GM23338 (cell line): Measurements from ENCODE around the gene CTAGE1. TPM values are rescaled to one million over a fixed set of nuclear protein-coding genes. Genes with fewer than 3 reads are reported as not detected.

Experiments used
- ATAC-seq: fragments of 200-7000 bp; cut with Tn5 transposase; 3 replicates; pipeline ENCODE4 v1.9.1; 2020
- DNase-seq: peaks from one replicate; pipeline ENCODE4 v3.0.0-alpha.2; 2015; ENCODE audit warnings: low spot score
- H2AFZ ChIP-seq: fragments of 200-600 bp; sonication (generic); 2 replicates; pipeline ENCODE4 v1.8.0; 2016; ENCODE audit warnings: antibody characterized with exemption, mild to moderate bottlenecking, moderate library complexity
- H3F3A ChIP-seq: fragments of 200-600 bp; sonication (generic); replicated peaks from 2 replicates; pipeline ENCODE4 v1.8.0; 2017; ENCODE audit warnings: antibody characterized with exemption, mixed run types, low read depth
- H3K27ac ChIP-seq: fragments of 200-600 bp; sonication (generic); 2 replicates; pipeline ENCODE4 v1.6.1; 2016; ENCODE audit warnings: low read depth
- H3K27me3 ChIP-seq: fragments of 200-600 bp; sonication (generic); 2 replicates; pipeline ENCODE4 v1.8.0; 2016; ENCODE audit warnings: mild to moderate bottlenecking, mixed run types, moderate library complexity; ENCODE audit not compliant: insufficient read depth
- H3K36me3 ChIP-seq: fragments of 200-600 bp; sonication (generic); 2 replicates; pipeline ENCODE4 v1.8.0; 2016; ENCODE audit warnings: mild to moderate bottlenecking; ENCODE audit not compliant: insufficient read depth
- H3K4me1 ChIP-seq: fragments of 200-600 bp; sonication (generic); 2 replicates; pipeline ENCODE4 v1.8.0; 2016; ENCODE audit warnings: mild to moderate bottlenecking, moderate library complexity; ENCODE audit not compliant: insufficient read depth
- H3K4me2 ChIP-seq: fragments of 200-600 bp; sonication (generic); 2 replicates; pipeline ENCODE4 v1.7.1; 2017; ENCODE audit warnings: mixed run types
- H3K4me3 ChIP-seq: fragments of 200-600 bp; sonication (generic); 2 replicates; pipeline ENCODE4 v1.6.1; 2016; ENCODE audit warnings: mixed run types
- H3K79me2 ChIP-seq: fragments of 200-600 bp; sonication (generic); replicated peaks from 2 replicates; pipeline ENCODE4 v1.8.0; 2017; ENCODE audit warnings: mild to moderate bottlenecking; ENCODE audit not compliant: insufficient read depth
- H3K9me2 ChIP-seq: fragments of 200-600 bp; sonication (generic); 2 replicates; pipeline ENCODE4 v1.8.0; 2017; ENCODE audit not compliant: insufficient read depth
- H4K20me1 ChIP-seq: fragments of 200-600 bp; sonication (generic); replicated peaks from 2 replicates; pipeline ENCODE4 v1.8.0; 2017; ENCODE audit warnings: mild to moderate bottlenecking; ENCODE audit not compliant: insufficient read depth
- H3K27ac Mint-ChIP-seq: 2 replicates; pipeline ENCODE4 v1.8.0; 2020; ENCODE audit warnings: inconsistent platforms, mild to moderate bottlenecking, moderate library complexity, mixed read lengths
- H3K27me3 Mint-ChIP-seq: 3 replicates; pipeline ENCODE4 v1.8.0; 2022; ENCODE audit warnings: low read depth, mild to moderate bottlenecking, moderate library complexity, mixed read lengths, inconsistent platforms; ENCODE audit not compliant: insufficient read depth, poor library complexity
- H3K36me3 Mint-ChIP-seq: 3 replicates; pipeline ENCODE4 v1.8.0; 2021; ENCODE audit warnings: low read depth, mild to moderate bottlenecking, inconsistent platforms, moderate library complexity, mixed read lengths
- H3K4me1 Mint-ChIP-seq: 3 replicates; pipeline ENCODE4 v1.8.0; 2020; ENCODE audit warnings: mild to moderate bottlenecking, inconsistent platforms, mixed read lengths
- H3K4me3 Mint-ChIP-seq: 3 replicates; pipeline ENCODE4 v1.8.0; 2021; ENCODE audit warnings: moderate library complexity, mild to moderate bottlenecking, inconsistent platforms, mixed read lengths
- H3K9me3 Mint-ChIP-seq: 3 replicates; pipeline ENCODE4 v1.8.0; 2020; ENCODE audit warnings: moderate library complexity, mild to moderate bottlenecking, inconsistent platforms, mixed read lengths
- CREB1 ChIP-seq: fragments of 250-450 bp; sonication (Bioruptor Pico); IDR thresholded peaks from 2 replicates; pipeline ENCODE4 v1.5.0; 2020; ENCODE audit warnings: low read depth, mild to moderate bottlenecking, moderate library complexity
- EZH2 ChIP-seq: fragments of 200-600 bp; sonication (generic); IDR thresholded peaks from one replicate; pipeline ENCODE4 v1.8.0; 2017; ENCODE audit warnings: antibody characterized with exemption, mild to moderate bottlenecking, low read depth; ENCODE audit not compliant: unreplicated experiment
- EZH2phosphoT487 ChIP-seq: fragments of 200-600 bp; sonication (generic); IDR thresholded peaks from one replicate; pipeline ENCODE4 v1.8.1; 2018; ENCODE audit warnings: antibody characterized with exemption; ENCODE audit not compliant: unreplicated experiment
- JUNB ChIP-seq: IDR thresholded peaks from one replicate; pipeline ENCODE4 v1.6.1; 2016; ENCODE audit warnings: antibody characterized with exemption; ENCODE audit not compliant: unreplicated experiment
- NANOG ChIP-seq: IDR thresholded peaks from 2 replicates; pipeline ENCODE4 v1.6.1; 2016; ENCODE audit warnings: antibody characterized with exemption, borderline replicate concordance
- POLR2AphosphoS5 ChIP-seq: IDR thresholded peaks from 2 replicates; pipeline ENCODE4 v1.6.1; 2016; ENCODE audit warnings: antibody characterized with exemption, low read depth
- ZNF114 ChIP-seq: fragments of 250-450 bp; sonication (Bioruptor Pico); IDR thresholded peaks from 2 replicates; pipeline ENCODE4 v1.5.0; 2020; ENCODE audit warnings: mild to moderate bottlenecking, moderate library complexity
- ZNF331 ChIP-seq: fragments of 250-450 bp; sonication (Bioruptor Pico); IDR thresholded peaks from 2 replicates; pipeline ENCODE4 v1.5.0; 2020; ENCODE audit warnings: low read depth, mild to moderate bottlenecking, moderate library complexity
- polyA plus RNA-seq: library from polyadenylated mRNA; unstranded; fragments of >200 nt; fragmentation: Nextera tagmentation; extraction: Ambion mirVana; gene quantifications from 2 replicates; pipeline ENCODE4 v1.2.1, GENCODE V29; 2016
- total RNA-seq: library from RNA; depleted of rRNA; stranded (reverse); fragments of >200 nt; shearing (Covaris generic); gene quantifications from 2 replicates; pipeline ENCODE4 v1.2.3, GENCODE V29; 2014
- TF ChIP-seq, protein P1 (sequence below): IDR thresholded peaks from one replicate; pipeline ENCODE4 v1.6.1; 2018; ENCODE audit warnings: antibody characterized with exemption; ENCODE audit not compliant: unreplicated experiment
- TF ChIP-seq, protein P2 (sequence below), 2 experiments: fragments of 200-600 bp in 1 of 2; sonication (generic) in 1 of 2; conservative IDR thresholded peaks; 2 replicates each; pipeline versions ENCODE4 v1.5.1 to v1.6.1; 2016 to 2017; ENCODE audit warnings: antibody characterized with exemption in 2 of 2, low read depth in 2 of 2, mild to moderate bottlenecking in 2 of 2, moderate library complexity in 1 of 2

CTAGE1 gene
- total and polyA plus RNA-seq, 2 experiments from 2014 or later = 0.03 to 0.06 TPM

DNA sequence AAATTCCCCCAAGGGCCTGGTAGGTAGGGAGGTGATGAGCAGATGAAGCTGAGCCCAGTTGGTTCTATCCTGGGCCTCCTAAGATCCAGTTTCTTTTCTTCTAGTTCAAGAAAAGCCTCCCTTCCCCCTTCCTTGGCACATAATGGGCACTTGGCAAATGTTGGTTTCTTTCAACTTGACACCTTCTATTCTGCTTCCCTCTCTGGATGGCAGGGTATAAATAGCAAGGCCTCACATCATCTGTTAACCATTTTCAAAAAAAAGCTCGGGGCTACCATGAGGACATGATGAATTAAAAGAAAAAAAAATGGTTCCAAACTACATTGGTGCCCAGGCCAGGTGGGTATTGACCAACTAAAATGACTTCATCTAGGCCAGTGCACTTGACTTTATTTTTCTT lies 29.9 kb downstream of the CTAGE1 start:
- H3K27me3 ChIP-seq = no peaks in the 10 kb centered on the region
- no peaks in the 10 kb centered on the region for H3K79me2 ChIP-seq
- 0 out of 2 replicates have a peak, but pooled peaks cover 5% of the 10 kb centered on the region for H3K9me2 ChIP-seq
- no peaks in the 10 kb centered on the region for H3K36me3 ChIP-seq
- ATAC-seq = no peak
- Mint-ChIP-seq H3K27me3 (no peaks in the 10 kb centered on the region), H3K4me1 (peaks cover 6% of the 10 kb centered on the region; the same call in 1 of the 3 replicates), H3K36me3 (no peaks in the 10 kb centered on the region), H3K4me3 (no peak overlapping the region), H3K27ac (no peak overlapping the region), H3K9me3 (no peaks in the 10 kb centered on the region)
- no peaks in the 10 kb centered on the region for H4K20me1 ChIP-seq
- no peak for DNase-seq
- no peak overlapping the region for H3K27ac ChIP-seq
- no peak for TF ChIP-seq JUNB
- TF ChIP-seq, protein P1, sequence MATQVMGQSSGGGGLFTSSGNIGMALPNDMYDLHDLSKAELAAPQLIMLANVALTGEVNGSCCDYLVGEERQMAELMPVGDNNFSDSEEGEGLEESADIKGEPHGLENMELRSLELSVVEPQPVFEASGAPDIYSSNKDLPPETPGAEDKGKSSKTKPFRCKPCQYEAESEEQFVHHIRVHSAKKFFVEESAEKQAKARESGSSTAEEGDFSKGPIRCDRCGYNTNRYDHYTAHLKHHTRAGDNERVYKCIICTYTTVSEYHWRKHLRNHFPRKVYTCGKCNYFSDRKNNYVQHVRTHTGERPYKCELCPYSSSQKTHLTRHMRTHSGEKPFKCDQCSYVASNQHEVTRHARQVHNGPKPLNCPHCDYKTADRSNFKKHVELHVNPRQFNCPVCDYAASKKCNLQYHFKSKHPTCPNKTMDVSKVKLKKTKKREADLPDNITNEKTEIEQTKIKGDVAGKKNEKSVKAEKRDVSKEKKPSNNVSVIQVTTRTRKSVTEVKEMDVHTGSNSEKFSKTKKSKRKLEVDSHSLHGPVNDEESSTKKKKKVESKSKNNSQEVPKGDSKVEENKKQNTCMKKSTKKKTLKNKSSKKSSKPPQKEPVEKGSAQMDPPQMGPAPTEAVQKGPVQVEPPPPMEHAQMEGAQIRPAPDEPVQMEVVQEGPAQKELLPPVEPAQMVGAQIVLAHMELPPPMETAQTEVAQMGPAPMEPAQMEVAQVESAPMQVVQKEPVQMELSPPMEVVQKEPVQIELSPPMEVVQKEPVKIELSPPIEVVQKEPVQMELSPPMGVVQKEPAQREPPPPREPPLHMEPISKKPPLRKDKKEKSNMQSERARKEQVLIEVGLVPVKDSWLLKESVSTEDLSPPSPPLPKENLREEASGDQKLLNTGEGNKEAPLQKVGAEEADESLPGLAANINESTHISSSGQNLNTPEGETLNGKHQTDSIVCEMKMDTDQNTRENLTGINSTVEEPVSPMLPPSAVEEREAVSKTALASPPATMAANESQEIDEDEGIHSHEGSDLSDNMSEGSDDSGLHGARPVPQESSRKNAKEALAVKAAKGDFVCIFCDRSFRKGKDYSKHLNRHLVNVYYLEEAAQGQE = no peak
- no peak overlapping the region for H3K4me3 ChIP-seq
- no peaks in the 10 kb centered on the region for H3K4me1 ChIP-seq
- H3F3A ChIP-seq = no peaks in the 10 kb centered on the region
- H2AFZ ChIP-seq = no peak overlapping the region
- no peak overlapping the region for H3K4me2 ChIP-seq

DNA sequence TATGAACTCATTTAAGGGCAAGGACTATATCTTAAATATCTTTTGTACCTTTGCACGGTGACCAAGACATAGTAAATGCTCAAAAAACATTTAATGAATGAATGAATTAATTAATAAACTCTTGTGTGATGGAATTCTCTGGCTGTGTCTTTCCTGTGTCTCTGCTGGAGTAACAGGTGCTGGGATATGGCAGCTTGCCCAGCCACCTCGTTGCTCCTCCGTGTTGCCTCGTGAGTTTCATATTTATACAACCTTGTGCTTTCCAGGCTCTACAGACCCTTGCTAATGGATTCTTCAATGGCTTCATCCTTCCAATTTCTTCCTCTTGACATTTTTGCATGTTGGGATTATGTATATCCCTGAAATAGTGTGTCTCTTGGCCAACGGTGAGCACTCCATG lies 30.4 kb downstream of the CTAGE1 start:
- no peaks in the 10 kb centered on the region for H3K36me3 Mint-ChIP-seq
- no peaks in the 10 kb centered on the region for H4K20me1 ChIP-seq
- no peaks in the 10 kb centered on the region for H3K9me3 Mint-ChIP-seq
- no peak overlapping the region for H2AFZ ChIP-seq
- no peak overlapping the region for H3K27ac ChIP-seq
- no peak overlapping the region for H3K27ac Mint-ChIP-seq
- peaks cover under 1% of the 10 kb centered on the region for H3K27me3 Mint-ChIP-seq
- H3K9me2 ChIP-seq = 0 out of 2 replicates have a peak, but pooled peaks cover 5% of the 10 kb centered on the region
- no peak overlapping the region for H3K4me2 ChIP-seq
- TF ChIP-seq CREB1 (CRISPR knock-in tag) (no peak), JUNB (no peak), ZNF114 (CRISPR knock-in tag) (no peak), EZH2 (no peak), ZNF331 (no peak), EZH2phosphoT487 (no peak), POLR2AphosphoS5 (no peak), NANOG (no peak)
- TF ChIP-seq, protein P2, sequence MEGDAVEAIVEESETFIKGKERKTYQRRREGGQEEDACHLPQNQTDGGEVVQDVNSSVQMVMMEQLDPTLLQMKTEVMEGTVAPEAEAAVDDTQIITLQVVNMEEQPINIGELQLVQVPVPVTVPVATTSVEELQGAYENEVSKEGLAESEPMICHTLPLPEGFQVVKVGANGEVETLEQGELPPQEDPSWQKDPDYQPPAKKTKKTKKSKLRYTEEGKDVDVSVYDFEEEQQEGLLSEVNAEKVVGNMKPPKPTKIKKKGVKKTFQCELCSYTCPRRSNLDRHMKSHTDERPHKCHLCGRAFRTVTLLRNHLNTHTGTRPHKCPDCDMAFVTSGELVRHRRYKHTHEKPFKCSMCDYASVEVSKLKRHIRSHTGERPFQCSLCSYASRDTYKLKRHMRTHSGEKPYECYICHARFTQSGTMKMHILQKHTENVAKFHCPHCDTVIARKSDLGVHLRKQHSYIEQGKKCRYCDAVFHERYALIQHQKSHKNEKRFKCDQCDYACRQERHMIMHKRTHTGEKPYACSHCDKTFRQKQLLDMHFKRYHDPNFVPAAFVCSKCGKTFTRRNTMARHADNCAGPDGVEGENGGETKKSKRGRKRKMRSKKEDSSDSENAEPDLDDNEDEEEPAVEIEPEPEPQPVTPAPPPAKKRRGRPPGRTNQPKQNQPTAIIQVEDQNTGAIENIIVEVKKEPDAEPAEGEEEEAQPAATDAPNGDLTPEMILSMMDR (conservative IDR thresholded peaks at IDR 0.05; ENCODE audit: low read depth in 2 of 2) = no peak
- TF ChIP-seq, protein P1 = no peak
- H3F3A ChIP-seq = no peaks in the 10 kb centered on the region
- H3K4me3 ChIP-seq = no peak overlapping the region
- H3K79me2 ChIP-seq = no peaks in the 10 kb centered on the region
- no peaks in the 10 kb centered on the region for H3K4me1 ChIP-seq
- DNase-seq (no peak), ATAC-seq (no peak)
- H3K36me3 ChIP-seq = no peaks in the 10 kb centered on the region
- H3K4me1 Mint-ChIP-seq = peaks cover 6% of the 10 kb centered on the region; the same call in 1 of the 3 replicates
- no peaks in the 10 kb centered on the region for H3K27me3 ChIP-seq
- no peak overlapping the region for H3K4me3 Mint-ChIP-seq
